ENCODE measurements around the gene CLCF1.
"Not testable (repeated sequence)": the region's sequence is repeated elsewhere in the genome, so short reads cannot be mapped to it uniquely, and the experiment has no call there.

GRCh38 chr11:67403085-67403484 is 29.7 kb upstream of the CLCF1 start:
- TF ChIP-seq ZBTB33 (IDR thresholded peaks at IDR 0.05; ENCODE audit: borderline replicate concordance, low read depth); JUND (IDR thresholded peaks at IDR 0.05); EP300 (IDR thresholded peaks at IDR 0.05; ENCODE audit: borderline replicate concordance in 1 of 2, low read depth in 1 of 2, low read length in 1 of 2); CTCF (IDR thresholded peaks at IDR 0.05): not testable (repeated sequence)
